ENCODE data around the gene ING1.
"Not testable (repeated sequence)": the region's sequence is repeated elsewhere in the genome, so short reads cannot be mapped to it uniquely, and the experiment has no call there.

ING1 gene

GRCh38 chr13:110696776-110697175, 16.7 kb upstream of the ING1 start:
- no peak for DNase-seq

GRCh38 chr13:110697842-110698241, 15.7 kb upstream of the ING1 start:
- no peak for DNase-seq

- no peak for DNase-seq
These were observed 14.8 kb upstream of the ING1 start for GRCh38 chr13:110698689-110699088.

GRCh38 chr13:110699148-110700145, 14.1 kb upstream of the ING1 start:
- no peak for DNase-seq

- DNase-seq, result no peak
These were observed 13.3 kb upstream of the ING1 start for GRCh38 chr13:110700186-110700585.

- no peak for DNase-seq
These were observed 12.9 kb upstream of the ING1 start for GRCh38 chr13:110700641-110701040.

- DNase-seq, result not testable (repeated sequence)
These were observed 12.4 kb upstream of the ING1 start for GRCh38 chr13:110701061-110701460.

- no peak for DNase-seq
These were observed 11.4 kb upstream of the ING1 start for GRCh38 chr13:110702089-110702488.

GRCh38 chr13:110702591-110703526, 10.6 kb upstream of the ING1 start:
- DNase-seq, result no peak

GRCh38 chr13:110705356-110705825, 8.1 kb upstream of the ING1 start:
- no peak for DNase-seq

GRCh38 chr13:110705826-110706569, 7.5 kb upstream of the ING1 start, which contains the start of gene CARS2:
CARS2 (minus strand) TSS chr13:110706116; CDS start chr13:110706093, 23 bp downstream.
- peak; percentile 98 for DNase-seq

- no peak for DNase-seq
These were observed 6.7 kb upstream of the ING1 start for GRCh38 chr13:110706570-110707372.

GRCh38 chr13:110712081-110712848, 1.2 kb upstream of the ING1 start:
- peak; percentile 96 for DNase-seq

- DNase-seq, result peak; percentile 100
These were observed 455 bp upstream of the ING1 start for GRCh38 chr13:110712849-110713641.

- DNase-seq, result peak; percentile 77
These were observed 689 bp downstream of the ING1 start for GRCh38 chr13:110713981-110714796.

GRCh38 chr13:110714797-110715394, 1.4 kb downstream of the ING1 start:
- DNase-seq, result peak; percentile 86

- peak; percentile 98 for DNase-seq
These were observed 2.1 kb downstream of the ING1 start for GRCh38 chr13:110715395-110716246.

GRCh38 chr13:110716247-110716515, 2.7 kb downstream of the ING1 start:
- no peak for DNase-seq
